ENCODE results near the gene CPLX4. TPM values are rescaled to one million over a fixed set of nuclear protein-coding genes. Genes with fewer than 3 reads are reported as not detected.

Gene CPLX4
- total RNA-seq, 4 donors from 2014 or later: not detected

DNA sequence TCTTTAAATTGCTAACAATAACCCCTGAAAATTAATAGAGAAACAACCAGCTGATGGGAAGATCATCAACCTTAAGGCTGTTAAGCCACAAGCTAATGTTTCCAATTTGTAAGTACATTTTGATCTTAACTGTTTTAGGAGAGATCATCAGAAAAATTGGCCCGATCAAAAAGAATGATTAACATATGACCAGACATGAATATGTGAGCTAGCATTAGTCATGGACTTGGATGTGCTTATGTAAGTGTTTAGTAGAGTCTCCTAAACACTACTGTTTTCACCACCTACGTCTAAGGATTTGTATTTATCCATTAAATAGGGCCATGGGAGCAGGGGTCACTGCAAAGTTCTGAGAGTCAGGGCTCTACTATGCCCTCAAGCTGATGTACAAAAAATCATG, 36.3 kb upstream of the CPLX4 start:
- Histone ChIP-seq H3K4me3 (no peak overlapping the region), H3K9me3 (no peaks in the 10 kb centered on the region), H3K4me1 (peaks cover 22% of the 10 kb centered on the region), H3K27me3 (no peaks in the 10 kb centered on the region), H3K36me3 (peaks cover 45% of the 10 kb centered on the region), H3K27ac (no peak overlapping the region)
- TF ChIP-seq POLR2AphosphoS5 (IDR thresholded peaks at IDR 0.05) (no peak), EP300 (IDR thresholded peaks at IDR 0.05) (no peak), POLR2A (IDR thresholded peaks at IDR 0.05) (no peak)
- TF ChIP-seq, protein P1, sequence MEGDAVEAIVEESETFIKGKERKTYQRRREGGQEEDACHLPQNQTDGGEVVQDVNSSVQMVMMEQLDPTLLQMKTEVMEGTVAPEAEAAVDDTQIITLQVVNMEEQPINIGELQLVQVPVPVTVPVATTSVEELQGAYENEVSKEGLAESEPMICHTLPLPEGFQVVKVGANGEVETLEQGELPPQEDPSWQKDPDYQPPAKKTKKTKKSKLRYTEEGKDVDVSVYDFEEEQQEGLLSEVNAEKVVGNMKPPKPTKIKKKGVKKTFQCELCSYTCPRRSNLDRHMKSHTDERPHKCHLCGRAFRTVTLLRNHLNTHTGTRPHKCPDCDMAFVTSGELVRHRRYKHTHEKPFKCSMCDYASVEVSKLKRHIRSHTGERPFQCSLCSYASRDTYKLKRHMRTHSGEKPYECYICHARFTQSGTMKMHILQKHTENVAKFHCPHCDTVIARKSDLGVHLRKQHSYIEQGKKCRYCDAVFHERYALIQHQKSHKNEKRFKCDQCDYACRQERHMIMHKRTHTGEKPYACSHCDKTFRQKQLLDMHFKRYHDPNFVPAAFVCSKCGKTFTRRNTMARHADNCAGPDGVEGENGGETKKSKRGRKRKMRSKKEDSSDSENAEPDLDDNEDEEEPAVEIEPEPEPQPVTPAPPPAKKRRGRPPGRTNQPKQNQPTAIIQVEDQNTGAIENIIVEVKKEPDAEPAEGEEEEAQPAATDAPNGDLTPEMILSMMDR (IDR thresholded peaks at IDR 0.05): no peak
- WGBS: 56% methylated on average over 2 of the region's 2 CpGs
- DNase-seq (ENCODE audit: low spot score in 2 of 2): no peak

DNA sequence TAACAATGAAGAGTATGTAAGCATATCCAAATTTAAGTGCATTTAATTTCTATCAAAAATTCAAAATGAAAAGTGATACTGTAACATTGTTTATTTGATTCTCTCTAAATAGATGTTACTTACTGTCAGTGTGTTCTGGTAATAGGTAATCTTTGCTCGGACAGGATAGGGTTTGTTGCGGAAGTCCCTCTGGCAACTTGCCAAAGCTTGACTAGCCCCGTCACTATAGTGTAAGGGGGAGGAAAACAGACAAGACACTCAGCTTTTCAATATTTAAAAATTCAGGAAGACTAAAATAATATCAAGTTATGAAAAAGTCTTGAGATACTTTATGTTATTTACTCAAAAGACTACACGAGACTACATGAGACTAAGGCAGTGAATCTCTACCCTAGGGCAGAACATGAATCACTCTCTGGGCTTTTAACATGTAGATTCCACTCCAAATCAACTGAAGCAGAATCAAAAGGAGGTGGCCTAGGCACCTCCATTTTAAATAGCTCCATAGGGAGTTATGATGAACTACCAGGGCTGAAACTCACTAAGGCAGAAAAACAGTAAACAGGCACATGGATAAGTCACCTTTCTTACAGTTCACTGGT, 34.7 kb upstream of the CPLX4 start:
- Histone ChIP-seq H3K9me3 (no peaks in the 10 kb centered on the region), H3K4me3 (no peak overlapping the region), H3K27me3 (no peaks in the 10 kb centered on the region), H3K4me1 (peaks cover 15% of the 10 kb centered on the region), H3K27ac (no peak overlapping the region), H3K36me3 (peaks cover 59% of the 10 kb centered on the region)
- no peak for TF ChIP-seq POLR2AphosphoS5 (IDR thresholded peaks at IDR 0.05)
- TF ChIP-seq EP300 (IDR thresholded peaks at IDR 0.05): no peak
- no peak for TF ChIP-seq POLR2A (IDR thresholded peaks at IDR 0.05)
- TF ChIP-seq, protein P1 (IDR thresholded peaks at IDR 0.05): no peak
- 68% methylated on average over 4 of the region's 4 CpGs for WGBS
- no peak for DNase-seq (ENCODE audit: low spot score in 2 of 2)

DNA sequence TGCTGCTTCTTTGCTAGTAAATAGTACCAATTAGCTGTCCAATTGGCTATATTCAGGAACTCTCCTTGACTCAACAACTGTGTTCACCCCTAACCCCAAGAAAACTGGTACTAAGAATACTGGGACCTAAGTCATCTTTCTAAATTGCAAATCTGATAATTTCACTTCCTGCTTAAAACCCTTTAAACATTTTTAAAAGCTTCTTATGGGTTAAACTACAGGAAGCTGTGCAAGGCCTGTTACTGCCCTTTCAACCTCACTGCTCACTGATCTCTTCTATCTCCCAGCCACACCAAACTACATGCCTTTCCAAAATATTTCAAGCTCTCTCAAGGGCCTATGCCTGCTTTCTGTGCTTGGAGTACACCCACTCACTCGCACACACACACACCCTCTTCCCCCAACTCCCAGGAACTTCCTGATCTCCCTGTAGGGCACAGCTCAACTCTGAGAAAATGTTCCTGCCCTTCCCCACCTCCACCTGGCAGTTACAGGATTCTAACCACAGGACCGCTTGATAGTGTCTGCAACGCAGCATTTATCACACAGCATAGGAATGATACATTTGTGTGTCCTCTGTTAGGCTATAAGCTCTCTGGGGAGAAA, 33.9 kb upstream of the CPLX4 start:
- no peak for TF ChIP-seq EP300 (IDR thresholded peaks at IDR 0.05)
- TF ChIP-seq, protein P1 (IDR thresholded peaks at IDR 0.05): no peak
- no peak for TF ChIP-seq POLR2A (IDR thresholded peaks at IDR 0.05)
- no peak for TF ChIP-seq POLR2AphosphoS5 (IDR thresholded peaks at IDR 0.05)
- H3K36me3 ChIP-seq: peaks cover 67% of the 10 kb centered on the region
- H3K9me3 ChIP-seq: no peaks in the 10 kb centered on the region
- H3K4me1 ChIP-seq: peaks cover 8% of the 10 kb centered on the region
- H3K4me3 ChIP-seq: no peak overlapping the region
- H3K27ac ChIP-seq: no peak overlapping the region
- DNase-seq (ENCODE audit: low spot score in 2 of 2): no peak
- 85% methylated on average over 3 of the region's 3 CpGs for WGBS
- H3K27me3 ChIP-seq: no peaks in the 10 kb centered on the region

DNA sequence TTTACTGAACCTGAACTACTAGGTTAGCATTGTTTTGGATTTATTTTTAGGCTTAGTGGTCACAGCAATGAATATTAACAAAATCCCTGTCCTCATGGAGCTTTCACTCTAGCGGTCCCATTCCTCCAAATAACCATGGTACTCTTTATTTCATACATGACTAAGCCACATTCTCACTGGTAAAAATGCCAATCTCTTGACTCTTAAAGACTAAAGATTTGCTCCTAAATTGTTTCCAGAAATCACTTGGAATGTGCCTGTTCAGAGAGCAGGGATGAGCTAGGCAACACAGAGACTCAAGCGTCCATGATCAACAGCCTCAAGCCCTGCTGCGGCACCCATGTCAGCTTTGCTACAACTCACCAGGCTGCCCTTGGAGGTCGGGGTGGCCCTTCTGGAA, 27.1 kb upstream of the CPLX4 start:
- Histone ChIP-seq H3K4me1 (no peaks in the 10 kb centered on the region), H3K9me3 (no peaks in the 10 kb centered on the region), H3K4me3 (no peak overlapping the region), H3K36me3 (peaks cover 86% of the 10 kb centered on the region), H3K27ac (no peak overlapping the region), H3K27me3 (no peaks in the 10 kb centered on the region)
- WGBS: 88% methylated on average over 4 of the region's 4 CpGs
- DNase-seq (ENCODE audit: low spot score in 2 of 2): no peak
- no peak for TF ChIP-seq POLR2A (IDR thresholded peaks at IDR 0.05)
- TF ChIP-seq POLR2AphosphoS5 (IDR thresholded peaks at IDR 0.05): no peak
- TF ChIP-seq, protein P1 (IDR thresholded peaks at IDR 0.05): no peak

DNA sequence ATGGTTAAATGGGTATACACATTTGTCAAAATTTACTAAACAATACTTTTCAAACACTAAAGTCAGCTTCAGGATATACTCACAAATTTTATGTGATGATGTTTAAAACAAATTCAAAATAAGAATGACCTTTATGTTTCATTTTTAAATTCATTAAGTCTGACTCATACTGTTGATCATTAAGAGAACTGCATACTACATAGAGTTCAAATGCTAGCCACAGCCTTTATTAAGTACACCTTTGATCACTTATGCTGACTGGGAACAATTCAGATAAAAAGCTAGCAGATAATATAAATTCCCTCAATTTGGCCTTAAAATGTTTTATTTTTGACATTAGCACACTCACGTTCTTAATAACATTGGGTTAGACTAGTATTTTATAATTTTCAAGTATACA, 26.5 kb upstream of the CPLX4 start:
- Histone ChIP-seq H3K27me3 (no peaks in the 10 kb centered on the region), H3K27ac (no peak overlapping the region), H3K36me3 (peaks cover 88% of the 10 kb centered on the region), H3K4me3 (no peak overlapping the region), H3K9me3 (no peaks in the 10 kb centered on the region), H3K4me1 (no peaks in the 10 kb centered on the region)
- 0% methylated on average over 1 of the region's 1 CpG for WGBS
- no peak for TF ChIP-seq EP300 (IDR thresholded peaks at IDR 0.05)
- TF ChIP-seq, protein P1 (IDR thresholded peaks at IDR 0.05): no peak
- TF ChIP-seq POLR2AphosphoS5 (IDR thresholded peaks at IDR 0.05): no peak
- TF ChIP-seq POLR2A (IDR thresholded peaks at IDR 0.05): no peak
- DNase-seq (ENCODE audit: low spot score in 2 of 2): no peak
